Measurements from ENCODE around the gene PSMD2. TPM values are rescaled to one million over a fixed set of nuclear protein-coding genes. Genes with fewer than 3 reads are reported as not detected.
A peak's percentile ranks its signal among the peaks of the same experiment; 100 is the strongest.
"Not testable (repeated sequence)": the region's sequence is repeated elsewhere in the genome, so short reads cannot be mapped to it uniquely, and the experiment has no call there.

The PSMD2 gene
- total RNA-seq, 1 experiment from 2014 or later: 1,305 TPM

DNA sequence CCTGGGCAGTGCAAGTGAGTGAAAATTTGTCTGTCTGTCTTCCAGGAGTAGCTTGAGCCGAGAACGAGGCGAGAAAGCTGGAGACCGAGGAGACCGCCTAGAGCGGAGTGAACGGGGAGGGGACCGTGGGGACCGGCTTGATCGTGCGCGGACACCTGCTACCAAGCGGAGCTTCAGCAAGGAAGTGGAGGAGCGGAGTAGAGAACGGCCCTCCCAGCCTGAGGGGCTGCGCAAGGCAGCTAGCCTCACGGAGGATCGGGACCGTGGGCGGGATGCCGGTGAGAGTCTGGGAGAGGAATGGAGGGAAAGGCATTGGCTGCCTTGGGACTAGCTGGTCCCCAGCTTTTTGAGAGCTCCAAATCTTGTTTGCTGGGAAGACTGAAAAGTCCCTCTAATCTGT is 28.1 kb downstream of the PSMD2 start:
- Histone ChIP-seq H3K36me3 (peaks cover 100% of the 10 kb centered on the region), H3K9me3 (no peaks in the 10 kb centered on the region), H3K4me3 (no peak overlapping the region), H3K27me3 (no peaks in the 10 kb centered on the region)
- DNase-seq: no peak

DNA sequence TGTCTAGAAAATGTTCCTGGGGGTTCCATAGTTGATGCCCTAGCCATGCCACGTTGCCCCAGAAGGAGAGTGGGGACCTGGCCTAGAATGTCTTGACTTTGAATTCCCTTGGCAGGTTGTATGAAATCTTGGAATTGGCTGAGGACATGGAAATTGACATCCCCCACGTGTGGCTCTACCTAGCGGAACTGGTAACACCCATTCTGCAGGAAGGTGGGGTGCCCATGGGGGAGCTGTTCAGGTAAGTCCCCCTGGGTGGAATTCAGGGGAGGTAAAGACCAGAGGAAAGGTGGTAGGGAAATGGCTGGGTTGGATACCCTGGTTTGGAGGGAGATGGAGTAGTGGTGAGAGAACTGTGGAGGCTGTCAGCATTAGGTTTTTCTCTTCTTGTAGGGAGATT is 29.5 kb downstream of the PSMD2 start:
- Histone ChIP-seq H3K36me3 (peaks cover 100% of the 10 kb centered on the region), H3K27me3 (no peaks in the 10 kb centered on the region), H3K4me3 (no peak overlapping the region), H3K9me3 (no peaks in the 10 kb centered on the region)
- no peak for DNase-seq

DNA sequence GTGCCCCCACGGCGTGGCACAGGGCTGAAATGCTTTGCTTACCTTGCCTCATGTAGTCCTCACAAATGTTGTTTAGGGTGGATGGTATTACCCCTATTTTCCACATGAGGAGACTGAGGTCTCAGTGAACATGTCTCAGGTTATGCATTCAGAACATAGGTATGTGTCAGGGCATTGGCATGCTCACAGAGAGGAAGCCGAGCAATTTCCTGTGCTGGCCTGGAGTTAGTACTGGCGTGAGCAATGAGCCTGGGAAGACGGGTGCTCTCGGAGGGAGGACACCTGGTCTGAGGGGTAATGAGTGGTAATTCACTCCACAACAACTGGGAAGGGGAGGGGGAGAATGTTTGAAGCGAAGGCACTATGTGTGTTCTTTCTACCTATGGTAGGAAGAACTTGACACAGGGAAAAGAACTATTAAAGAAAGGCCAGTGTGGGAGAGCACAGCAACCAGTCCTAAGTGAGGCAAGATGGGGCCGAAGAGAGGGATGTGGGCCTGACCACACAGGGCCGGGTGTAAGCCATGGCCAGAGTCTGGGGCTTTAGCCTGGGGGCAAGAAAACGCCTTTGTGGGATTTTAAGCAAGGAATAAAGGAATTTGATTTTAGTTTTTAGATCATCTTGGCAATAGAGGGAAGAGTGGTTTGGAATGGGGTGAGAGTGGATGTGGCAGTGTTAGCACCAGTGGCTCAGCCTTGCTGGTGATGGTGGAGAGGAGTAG is 33.5 kb downstream of the PSMD2 start:
- Histone ChIP-seq H3K36me3 (peaks cover 90% of the 10 kb centered on the region), H3K4me3 (no peak overlapping the region), H3K9me3 (no peaks in the 10 kb centered on the region), H3K27me3 (no peaks in the 10 kb centered on the region)
- peak; percentile 72 for DNase-seq

DNA sequence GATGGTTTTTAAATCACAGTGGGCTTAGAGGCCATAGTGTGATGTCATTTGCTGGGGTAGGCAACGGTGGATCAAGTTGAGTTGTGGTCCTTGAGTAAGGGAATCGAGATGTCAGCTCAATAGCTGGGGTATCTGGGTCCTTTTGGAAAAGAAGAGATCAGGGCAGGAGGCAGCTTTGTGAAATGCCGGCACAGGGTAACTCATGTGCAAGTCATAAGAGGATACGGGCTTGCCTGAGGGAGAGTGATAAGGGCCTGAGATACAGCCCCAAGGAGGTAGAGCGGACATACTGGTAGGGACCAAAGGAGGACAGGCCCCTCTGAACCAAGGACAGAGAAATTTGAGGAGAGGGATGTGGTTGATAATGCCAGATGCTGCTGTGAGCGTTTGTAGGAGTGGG is 34.1 kb downstream of the PSMD2 start:
- H3K27me3 ChIP-seq: no peaks in the 10 kb centered on the region
- no peaks in the 10 kb centered on the region for H3K9me3 ChIP-seq
- H3K36me3 ChIP-seq: peaks cover 84% of the 10 kb centered on the region
- DNase-seq: no peak
- no peak overlapping the region for H3K4me3 ChIP-seq

DNA sequence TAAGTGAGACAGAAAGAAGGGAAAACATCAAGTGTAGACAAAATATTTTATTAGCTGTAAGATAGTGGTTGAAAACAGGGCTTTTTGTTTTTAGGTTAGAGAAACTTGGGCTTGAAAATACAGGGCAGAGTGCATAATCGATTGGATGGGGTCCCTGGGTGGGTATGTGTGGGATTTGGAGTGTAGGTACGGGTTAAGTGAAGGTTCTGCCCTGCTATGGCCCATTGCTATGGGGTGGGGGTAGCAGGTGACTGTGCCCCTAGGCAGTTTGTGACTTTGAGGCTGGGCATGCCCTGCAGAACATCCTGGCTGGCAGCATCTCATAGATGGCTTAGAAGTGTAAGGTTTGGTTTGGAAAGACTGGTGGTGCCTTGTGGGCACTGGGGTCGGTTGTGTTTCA is 34.7 kb downstream of the PSMD2 start:
- no peak overlapping the region for H3K4me3 ChIP-seq
- peaks cover 79% of the 10 kb centered on the region for H3K36me3 ChIP-seq
- DNase-seq: no peak
- H3K27me3 ChIP-seq: no peaks in the 10 kb centered on the region
- H3K9me3 ChIP-seq: no peaks in the 10 kb centered on the region

DNA sequence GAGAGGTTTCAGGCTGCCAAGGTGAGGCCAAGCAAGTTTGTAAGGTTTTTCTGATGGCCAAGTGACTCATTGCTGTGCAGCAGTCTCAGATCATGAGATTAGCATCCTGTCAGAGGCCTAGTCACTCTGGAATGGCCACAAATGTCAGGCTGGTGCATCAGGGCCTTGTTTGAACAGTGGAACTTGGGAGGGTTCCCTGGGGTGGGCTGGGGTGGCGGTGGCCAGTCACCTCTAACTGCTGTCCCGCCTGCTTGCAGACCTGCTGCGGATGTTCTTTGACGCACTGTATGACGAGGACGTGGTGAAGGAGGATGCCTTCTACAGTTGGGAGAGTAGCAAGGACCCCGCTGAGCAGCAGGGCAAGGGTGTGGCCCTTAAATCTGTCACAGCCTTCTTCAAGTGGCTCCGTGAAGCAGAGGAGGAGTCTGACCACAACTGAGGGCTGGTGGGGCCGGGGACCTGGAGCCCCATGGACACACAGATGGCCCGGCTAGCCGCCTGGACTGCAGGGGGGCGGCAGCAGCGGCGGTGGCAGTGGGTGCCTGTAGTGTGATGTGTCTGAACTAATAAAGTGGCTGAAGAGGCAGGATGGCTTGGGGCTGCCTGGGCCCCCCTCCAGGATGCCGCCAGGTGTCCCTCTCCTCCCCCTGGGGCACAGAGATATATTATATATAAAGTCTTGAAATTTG is 35.6 kb downstream of the PSMD2 start:
- Histone ChIP-seq H3K9me3 (no peaks in the 10 kb centered on the region), H3K36me3 (peaks cover 73% of the 10 kb centered on the region), H3K4me3 (no peak overlapping the region), H3K27me3 (no peaks in the 10 kb centered on the region)
- peak; percentile 59 for DNase-seq

DNA sequence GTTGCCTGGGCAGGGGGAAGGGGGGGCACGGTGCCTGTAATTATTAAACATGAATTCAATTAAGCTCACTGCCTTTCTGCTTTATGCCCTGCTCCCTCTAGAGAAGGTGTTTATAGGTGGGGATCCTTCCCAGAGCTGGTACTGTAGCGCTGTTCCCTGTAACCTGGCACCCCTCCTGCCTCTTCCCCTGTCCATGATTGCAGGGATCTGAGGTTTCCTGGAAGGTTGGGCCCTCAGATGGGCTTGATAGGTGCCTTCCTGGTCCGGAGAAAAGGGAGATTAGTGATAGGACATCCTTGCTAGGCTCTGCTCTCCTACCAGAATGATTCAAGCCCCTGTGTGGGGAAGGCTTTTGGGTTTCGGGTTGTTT is 36.2 kb downstream of the PSMD2 start:
- Histone ChIP-seq H3K9me3 (no peaks in the 10 kb centered on the region), H3K36me3 (peaks cover 66% of the 10 kb centered on the region), H3K4me3 (peak overlapping the region; percentile 52), H3K27me3 (no peaks in the 10 kb centered on the region)
- no peak for DNase-seq

DNA sequence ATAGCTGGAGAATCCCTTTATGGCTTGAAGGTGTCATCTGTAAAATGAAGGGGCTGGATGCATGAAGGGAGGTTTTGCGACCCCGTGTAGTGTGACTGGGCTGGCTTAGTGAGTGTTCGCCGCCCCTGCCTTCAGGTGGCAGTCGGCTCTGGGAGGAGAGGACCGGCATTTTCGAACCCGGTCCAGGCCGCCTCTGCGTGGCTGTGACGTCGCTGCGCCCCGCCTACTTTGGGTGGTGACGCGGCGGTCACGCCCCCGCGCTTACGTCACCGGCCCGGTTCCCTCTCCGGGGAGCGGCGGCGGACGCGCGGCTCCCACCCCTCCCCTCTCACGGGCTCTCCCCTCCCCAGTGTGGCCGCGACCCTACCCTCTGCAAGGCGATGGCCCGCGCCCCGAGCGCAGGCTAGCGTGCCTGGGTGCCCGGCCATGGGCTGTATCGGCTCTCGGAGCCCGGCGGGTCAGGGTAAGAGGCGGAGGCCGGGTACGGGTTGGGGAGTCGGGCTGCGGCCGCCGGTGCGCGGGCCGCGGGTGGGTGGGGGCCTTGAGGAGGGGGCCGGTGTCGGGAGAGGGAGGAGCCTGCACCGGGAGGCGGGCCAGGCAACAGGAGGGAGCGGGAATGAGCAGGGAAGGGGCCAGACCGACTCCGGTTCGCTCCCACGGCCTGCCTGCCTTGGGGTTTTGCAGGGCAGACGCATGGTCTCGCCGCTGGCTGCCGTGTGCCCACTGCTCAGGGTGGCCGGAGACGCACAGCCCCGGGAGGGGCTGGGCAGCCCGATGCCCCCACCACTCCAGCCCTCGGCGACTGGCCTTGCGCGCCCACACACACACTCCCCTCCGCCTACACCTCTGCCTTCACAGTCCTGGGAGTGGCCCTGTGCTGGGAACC is 36.9 kb downstream of the PSMD2 start:
- H3K9me3 ChIP-seq: no peaks in the 10 kb centered on the region
- no peaks in the 10 kb centered on the region for H3K27me3 ChIP-seq
- H3K36me3 ChIP-seq: peaks cover 60% of the 10 kb centered on the region
- H3K4me3 ChIP-seq: peak overlapping the region; percentile 52
- peak; percentile 72 for DNase-seq

DNA sequence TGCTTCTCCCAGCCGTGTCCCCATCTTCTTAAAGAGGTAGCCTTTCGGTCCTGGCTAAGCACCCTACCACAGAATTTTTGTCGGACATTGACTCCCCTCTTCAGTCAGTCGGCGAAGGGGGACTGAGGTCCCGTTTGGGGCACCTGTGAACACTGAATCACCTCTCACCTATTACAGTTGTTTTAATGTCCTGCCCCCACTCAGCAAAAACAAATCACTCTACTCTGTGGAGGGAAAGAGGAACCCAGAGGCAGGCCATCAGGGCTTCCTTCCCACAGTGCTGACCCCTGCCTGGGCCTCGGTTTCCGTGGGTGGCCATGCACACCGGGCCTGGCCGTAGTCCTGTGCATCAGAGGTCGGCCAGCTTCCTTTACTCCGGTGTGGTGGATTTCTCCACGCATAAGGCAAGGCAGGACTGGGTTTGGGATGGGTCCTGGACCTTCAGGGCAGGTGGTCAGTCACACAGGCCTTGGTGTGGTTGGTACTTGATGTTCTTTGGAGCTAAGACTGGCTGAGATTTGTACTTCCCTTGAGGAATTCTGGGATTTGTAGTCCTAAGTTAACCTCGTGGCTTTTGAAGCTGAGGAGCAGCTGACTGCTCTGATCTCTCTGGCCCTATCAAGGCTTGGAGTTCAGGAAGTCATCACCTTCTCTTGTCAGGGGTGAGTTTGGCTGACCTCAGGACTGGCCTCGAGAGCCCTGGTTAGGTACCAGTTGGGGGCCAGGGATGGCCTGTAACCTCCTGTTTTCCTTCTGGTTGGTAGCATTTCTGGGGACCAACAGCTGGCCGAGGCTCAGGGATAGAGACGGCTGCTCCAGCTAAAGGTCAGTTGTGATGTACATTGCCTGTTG is 37.7 kb downstream of the PSMD2 start:
- no peaks in the 10 kb centered on the region for H3K27me3 ChIP-seq
- H3K9me3 ChIP-seq: no peaks in the 10 kb centered on the region
- peak overlapping the region; percentile 52 for H3K4me3 ChIP-seq
- no peak for DNase-seq
- H3K36me3 ChIP-seq: peaks cover 51% of the 10 kb centered on the region

DNA sequence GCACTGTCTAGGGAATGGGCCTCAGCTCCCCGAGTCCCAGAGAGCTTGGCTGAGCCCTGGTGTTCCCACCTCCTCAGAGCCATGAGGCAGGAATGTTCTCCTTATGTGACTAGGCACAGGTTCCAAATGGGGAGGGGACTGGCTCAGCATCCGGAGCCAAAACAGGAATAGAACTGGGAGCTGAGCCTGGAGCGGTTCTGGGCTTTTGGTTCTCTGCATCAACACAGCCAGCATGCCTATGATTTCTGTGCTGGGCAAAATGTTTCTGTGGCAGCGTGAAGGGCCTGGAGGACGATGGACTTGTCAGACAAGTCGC is 38.3 kb downstream of the PSMD2 start, which contains the start of gene FAM131A:
Gene FAM131A, plus strand, starts transcription at position 202 of the 316 bp plus-strand sequence. Its CDS starts 31 bp downstream, at position 233.
- DNase-seq: no peak
- Histone ChIP-seq H3K4me3 (peak within 1 kb of the TSS; percentile 52), H3K27me3 (no peaks in the 10 kb centered on the region), H3K36me3 (peaks cover 50% of the 10 kb centered on the region), H3K9me3 (no peaks in the 10 kb centered on the region)

DNA sequence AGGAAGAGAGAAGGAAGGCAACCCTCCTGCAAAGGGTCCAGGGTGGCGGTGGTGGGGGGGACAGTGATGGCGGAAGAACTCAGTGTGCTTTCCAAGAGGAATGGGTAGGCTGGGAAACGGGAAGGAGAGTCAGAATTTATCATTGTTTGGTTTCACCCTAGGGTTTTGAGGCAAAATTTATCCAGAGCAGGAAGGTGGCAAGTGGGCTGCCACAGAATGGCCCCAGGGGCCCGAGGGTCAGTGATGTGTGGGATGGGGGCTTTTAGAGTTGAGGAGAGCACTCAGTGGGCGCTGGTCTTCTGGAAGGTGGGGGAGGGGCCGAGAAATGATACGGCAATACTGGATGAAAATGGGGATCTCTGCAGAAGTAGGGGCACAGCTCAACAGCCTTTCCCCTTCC is 38.9 kb downstream of the PSMD2 start:
- Histone ChIP-seq H3K9me3 (no peaks in the 10 kb centered on the region), H3K4me3 (no peak overlapping the region), H3K27me3 (no peaks in the 10 kb centered on the region), H3K36me3 (peaks cover 48% of the 10 kb centered on the region)
- DNase-seq: no peak

DNA sequence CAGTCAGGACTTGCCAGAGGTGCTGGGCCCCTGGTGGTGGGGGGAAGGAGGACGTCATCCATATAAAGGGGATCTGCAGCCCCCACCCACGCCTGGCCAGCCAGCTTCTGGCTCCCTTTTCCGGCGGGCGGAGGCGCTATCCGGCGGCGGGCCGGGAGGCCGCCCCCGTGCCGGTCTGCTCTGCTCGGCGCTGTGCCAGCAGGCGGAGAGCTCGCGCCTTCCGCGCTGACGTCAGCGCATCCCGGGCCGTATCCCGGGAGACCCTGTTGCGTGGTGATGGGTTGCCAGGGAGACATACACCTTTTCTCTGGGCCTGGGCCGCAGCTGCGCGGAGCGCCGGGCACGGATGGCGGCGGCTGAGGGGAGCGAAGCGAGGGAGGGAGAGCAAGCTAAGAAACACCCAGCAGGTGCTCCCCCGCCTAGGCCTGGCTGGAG is 39.5 kb downstream of the PSMD2 start:
- Histone ChIP-seq H3K9me3 (no peaks in the 10 kb centered on the region), H3K36me3 (peaks cover 42% of the 10 kb centered on the region), H3K27me3 (no peaks in the 10 kb centered on the region), H3K4me3 (no peak overlapping the region)
- DNase-seq: no peak

DNA sequence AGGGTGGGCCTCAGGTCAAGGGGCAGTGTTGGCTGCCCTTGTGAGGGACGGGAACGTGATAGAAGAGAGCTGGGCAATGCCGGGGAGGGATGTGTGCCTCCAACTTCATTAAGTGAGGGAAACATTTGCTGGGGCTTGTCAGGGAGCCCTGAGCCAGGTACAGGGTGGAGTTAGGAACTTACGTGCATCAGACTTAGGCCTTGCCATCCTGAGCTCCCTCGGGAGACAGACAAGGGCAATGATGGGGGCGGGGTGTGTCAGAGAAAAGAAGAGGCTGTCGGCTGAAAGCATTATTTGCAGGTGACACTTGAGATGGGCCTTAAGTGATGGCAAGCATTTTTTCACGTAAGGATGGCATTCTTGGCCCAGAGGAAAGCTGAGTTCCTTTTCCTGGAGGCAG is 40.0 kb downstream of the PSMD2 start:
- Histone ChIP-seq H3K9me3 (no peaks in the 10 kb centered on the region), H3K27me3 (no peaks in the 10 kb centered on the region), H3K4me3 (no peak overlapping the region), H3K36me3 (peaks cover 37% of the 10 kb centered on the region)
- no peak for DNase-seq

DNA sequence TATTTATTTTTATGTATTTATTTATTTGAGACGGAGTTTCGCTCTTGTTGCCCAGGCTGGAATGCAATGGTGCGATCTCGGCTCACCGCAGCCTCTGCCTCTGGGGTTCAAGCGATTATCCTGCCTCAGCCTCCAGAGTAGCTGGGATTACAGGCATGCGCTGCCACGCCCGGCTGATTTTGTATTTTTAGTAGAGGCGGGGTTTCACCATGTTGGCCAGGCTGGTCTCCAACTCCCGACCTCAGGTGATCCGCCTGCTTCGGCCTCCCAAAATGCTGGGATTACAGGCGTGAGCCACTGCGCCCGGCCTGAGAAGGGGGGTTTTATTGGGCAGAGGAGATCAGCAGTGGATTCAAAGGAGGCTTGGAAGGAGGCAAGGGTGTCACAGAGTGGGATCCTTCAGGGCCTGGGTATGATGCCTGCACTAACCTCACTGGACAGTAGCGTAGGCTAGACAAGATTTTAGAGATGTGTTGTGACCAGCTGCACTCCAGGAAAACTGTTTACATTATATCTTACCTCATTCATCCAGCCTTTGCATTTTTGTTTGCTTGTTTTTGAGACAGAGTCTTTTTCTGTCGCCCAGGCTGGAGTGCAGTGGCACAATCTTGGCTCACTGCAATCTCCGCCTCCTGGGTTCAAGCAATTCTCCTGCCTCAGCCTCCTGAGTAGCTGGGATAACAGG is 40.6 kb downstream of the PSMD2 start:
- not testable (repeated sequence) for H3K27me3 ChIP-seq

DNA sequence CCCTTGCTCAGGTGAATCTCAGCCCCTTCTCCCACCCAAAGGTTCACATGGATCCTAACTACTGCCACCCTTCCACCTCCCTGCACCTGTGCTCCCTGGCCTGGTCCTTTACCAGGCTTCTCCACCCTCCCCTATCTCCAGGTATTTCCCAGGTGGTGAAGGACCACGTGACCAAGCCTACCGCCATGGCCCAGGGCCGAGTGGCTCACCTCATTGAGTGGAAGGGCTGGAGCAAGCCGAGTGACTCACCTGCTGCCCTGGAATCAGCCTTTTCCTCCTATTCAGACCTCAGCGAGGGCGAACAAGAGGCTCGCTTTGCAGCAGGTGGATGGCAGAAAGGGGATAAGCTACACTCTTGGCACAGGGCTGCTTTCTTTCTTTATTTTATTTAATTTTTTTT is 42.9 kb downstream of the PSMD2 start:
- peaks cover 20% of the 10 kb centered on the region for H3K36me3 ChIP-seq
- H3K9me3 ChIP-seq: no peaks in the 10 kb centered on the region
- no peak for DNase-seq

More for the DNA sequence above, 40.6 kb downstream of the PSMD2 start:
- not testable (repeated sequence) for H3K4me3 ChIP-seq, DNase-seq, H3K9me3 ChIP-seq
- peaks cover 31% of the 10 kb centered on the region for H3K36me3 ChIP-seq

More for the DNA sequence above, 42.9 kb downstream of the PSMD2 start:
- no peak overlapping the region for H3K4me3 ChIP-seq
- no peaks in the 10 kb centered on the region for H3K27me3 ChIP-seq
